A549 (cell line): ENCODE results near the gene ZNF605. TPM values are rescaled to one million over a fixed set of nuclear protein-coding genes. Genes with fewer than 3 reads are reported as not detected.

Source experiments
- ATAC-seq, 2 experiments: fragments of 200-7000 bp in 1 of 2; fragments of >200 bp in 1 of 2; cut with Nextera tagmentation in 1 of 2; cut with Tn5 transposase in 1 of 2; 3 replicates each; pipeline versions ENCODE4 v1.8.0 to v1.9.1; 2018 to 2020; ENCODE audit warnings: mild to moderate bottlenecking in 1 of 2, moderate library complexity in 1 of 2
- CTCF ChIA-PET: fragments of 300-600 bp; sonication (Branson Sonifier 250); formaldehyde crosslinking; extraction: SDS; loops from one replicate; lab custom pipeline; 2021; ENCODE audit warnings: antibody characterized with exemption, inconsistent platforms; lab: Yijun Ruan, JAX
- POLR2A ChIA-PET: fragments of 350-600 bp; formaldehyde crosslinking; extraction: SDS; loops from one replicate; lab custom pipeline; 2021; ENCODE audit warnings: antibody characterized with exemption, inconsistent platforms; lab: Yijun Ruan, JAX
- DNase-seq, 2 experiments: peaks; one replicate each; pipeline versions ENCODE4 v3.0.0 to v3.0.0-alpha.2; 2011 to 2016; ENCODE audit warnings: low read depth in 1 of 2, low spot score in 1 of 2
- FAIRE-seq: peaks from 2 replicates; lab custom pipeline; 2011; peaks lifted over from hg19 to GRCh38; lab: Jason Lieb, UNC
- H3K27ac ChIP-seq, 2 experiments: fragments of >200 bp; sonication (Bioruptor Twin); formaldehyde crosslinking; 3 replicates each; pipeline ENCODE4 v1.5.1; 2016 to 2017
- H3K4me1 ChIP-seq: fragments of >200 bp; sonication (Bioruptor Twin); formaldehyde crosslinking; 3 replicates; pipeline ENCODE4 v1.6.1; 2016
- H3K4me2 ChIP-seq: fragments of >200 bp; sonication (Bioruptor Twin); formaldehyde crosslinking; 3 replicates; pipeline ENCODE4 v1.6.1; 2016
- H3K4me3 ChIP-seq: fragments of >200 bp; sonication (Bioruptor Twin); formaldehyde crosslinking; 3 replicates; pipeline ENCODE4 v1.5.1; 2016
- H3K9me3 ChIP-seq: fragments of >200 bp; sonication (Bioruptor Twin); formaldehyde crosslinking; 3 replicates; pipeline ENCODE4 v1.6.1; 2016
- CBX2 ChIP-seq: fragments of 200-600 bp; sonication (generic); IDR thresholded peaks from 2 replicates; pipeline ENCODE4 v1.6.1; 2016; ENCODE audit warnings: low read depth, mild to moderate bottlenecking, borderline replicate concordance
- CEBPB ChIP-seq, 2 experiments: fragments of >200 bp in 1 of 2; sonication (Bioruptor Twin) in 1 of 2; formaldehyde crosslinking in 1 of 2; IDR thresholded peaks; 2 replicates each; pipeline ENCODE4 v1.6.1; 2012 to 2016
- CHD4 ChIP-seq: fragments of 200-600 bp; sonication (generic); IDR thresholded peaks from 2 replicates; pipeline ENCODE4 v1.6.1; 2016; ENCODE audit warnings: antibody characterized with exemption, mild to moderate bottlenecking, borderline replicate concordance
- E2F6 ChIP-seq: IDR thresholded peaks from 2 replicates; pipeline ENCODE4 v1.6.1; 2012; ENCODE audit warnings: low read depth, borderline replicate concordance
- EHF ChIP-seq: fragments of 250-450 bp; sonication (Bioruptor Pico); IDR thresholded peaks from 2 replicates; pipeline ENCODE4 v1.5.0; 2020; ENCODE audit warnings: mild to moderate bottlenecking
- ELK1 ChIP-seq: fragments of 150-350 bp; IDR thresholded peaks from 2 replicates; pipeline ENCODE4 v1.6.1; 2014; ENCODE audit warnings: low read depth, mild to moderate bottlenecking, low read length
- FOSB ChIP-seq: fragments of 250-450 bp; sonication (Bioruptor Pico); IDR thresholded peaks from 2 replicates; pipeline ENCODE4 v1.5.0; 2020; ENCODE audit warnings: mild to moderate bottlenecking, moderate library complexity
- FOSL2 ChIP-seq, 2 experiments: fragments of 450-650 bp in 1 of 2; fragments of >200 bp in 1 of 2; sonication (Bioruptor Twin) in 1 of 2; formaldehyde crosslinking; IDR thresholded peaks; 2 replicates each; pipeline versions ENCODE4 v1.5.0 to v1.6.1; 2016 to 2020; ENCODE audit warnings: mild to moderate bottlenecking in 1 of 2, moderate library complexity in 1 of 2
- FOXS1 ChIP-seq: fragments of 250-450 bp; sonication (Bioruptor Pico); IDR thresholded peaks from 2 replicates; pipeline ENCODE4 v1.5.0; 2020; ENCODE audit warnings: mild to moderate bottlenecking, moderate library complexity
- GATA3 ChIP-seq: IDR thresholded peaks from 2 replicates; pipeline ENCODE4 v1.6.1; 2012; ENCODE audit warnings: borderline replicate concordance
- HMGXB4 ChIP-seq: fragments of 250-450 bp; sonication (Bioruptor Pico); IDR thresholded peaks from 2 replicates; pipeline ENCODE4 v1.5.0; 2021; ENCODE audit warnings: mild to moderate bottlenecking, moderate library complexity, borderline replicate concordance
- HOXA7 ChIP-seq: fragments of 250-450 bp; sonication (Bioruptor Pico); IDR thresholded peaks from 2 replicates; pipeline ENCODE4 v1.5.0; 2020; ENCODE audit warnings: mild to moderate bottlenecking, moderate library complexity
- JUNB ChIP-seq: fragments of >200 bp; sonication (Bioruptor Twin); formaldehyde crosslinking; IDR thresholded peaks from 2 replicates; pipeline ENCODE4 v1.6.1; 2016
- KDM5A ChIP-seq: fragments of 200-600 bp; sonication (generic); IDR thresholded peaks from 2 replicates; pipeline ENCODE4 v1.6.1; 2016; ENCODE audit warnings: antibody characterized with exemption, mild to moderate bottlenecking
- MAX ChIP-seq: IDR thresholded peaks from 2 replicates; pipeline ENCODE4 v1.6.1; 2012
- MYC ChIP-seq: IDR thresholded peaks from 2 replicates; pipeline ENCODE4 v1.6.1; 2012; ENCODE audit warnings: mild to moderate bottlenecking, inconsistent platforms, low read length, improper control_type of control experiment, borderline replicate concordance
- NFE2L2 ChIP-seq: fragments of 150-350 bp; conservative IDR thresholded peaks from 2 replicates; pipeline ENCODE4 v1.6.1; 2014; ENCODE audit warnings: low read length
- PHF8 ChIP-seq: fragments of 200-600 bp; sonication (generic); IDR thresholded peaks from 2 replicates; pipeline ENCODE4 v1.6.1; 2016; ENCODE audit warnings: low read depth, mild to moderate bottlenecking, antibody characterized with exemption, moderate library complexity, borderline replicate concordance
- RAD21 ChIP-seq, 2 experiments: fragments of >200 bp in 1 of 2; sonication (Bioruptor Twin) in 1 of 2; formaldehyde crosslinking in 1 of 2; IDR thresholded peaks in 1 of 2; conservative IDR thresholded peaks in 1 of 2; 2 replicates in 1 of 2; 3 replicates in 1 of 2; pipeline ENCODE4 v1.6.1; 2012 to 2018; ENCODE audit warnings: inconsistent platforms in 1 of 2
- RARB ChIP-seq: fragments of 250-450 bp; sonication (Bioruptor Pico); IDR thresholded peaks from 2 replicates; pipeline ENCODE4 v1.8.0; 2021; ENCODE audit warnings: mild to moderate bottlenecking, moderate library complexity
- REST ChIP-seq: fragments of 200-600 bp; sonication (generic); IDR thresholded peaks from 2 replicates; pipeline ENCODE4 v1.6.1; 2016; ENCODE audit warnings: antibody characterized with exemption, mild to moderate bottlenecking, moderate library complexity
- SREBF2 ChIP-seq: fragments of 450-650 bp; IDR thresholded peaks from 2 replicates; pipeline ENCODE4 v1.6.1; 2014; ENCODE audit warnings: mild to moderate bottlenecking, moderate library complexity
- ZC3H11A ChIP-seq: fragments of 450-650 bp; IDR thresholded peaks from 2 replicates; pipeline ENCODE4 v1.6.1; 2014; ENCODE audit warnings: antibody characterized with exemption, mild to moderate bottlenecking
- ZFP36 ChIP-seq: fragments of 450-650 bp; IDR thresholded peaks from 2 replicates; pipeline ENCODE4 v1.6.1; 2014; ENCODE audit warnings: borderline replicate concordance; ENCODE audit not compliant: partially characterized antibody
- ZNF302 ChIP-seq: fragments of 250-450 bp; sonication (Bioruptor Pico); IDR thresholded peaks from 2 replicates; pipeline ENCODE4 v1.9.0; 2021; ENCODE audit warnings: inconsistent platforms, mild to moderate bottlenecking, moderate library complexity
- WGBS: methylation state at CpG from one replicate; pipeline ENCODE4 v1.1.6; 2017; ENCODE audit errors: missing lambda C conversion rate; 5-methylcytosine and 5-hydroxymethylcytosine counted together
- polyA plus RNA-seq, 4 experiments: library from polyadenylated mRNA; depleted of rRNA in 3 of 4; stranded (reverse); fragments of >200 nt; fragmentation: RNase III in 1 of 4; extraction: RNeasy Plus Mini Kit Qiagen cat#74134 plus additional on column Dnase treatment in 1 of 4; gene quantifications; 2 replicates in 3 of 4; 3 replicates in 1 of 4; pipeline ENCODE4 v1.2.3, GENCODE V29; 2011 to 2017

ZNF605 gene
- polyA plus RNA-seq, 2 of the 4 experiments (the other 2 are of a cell fraction), result 5.6 to 18.2 TPM

GRCh38 chr12:132922676-132923075 is 33.4 kb downstream of the ZNF605 start (continued):
- TF ChIP-seq REST (no peak), HOXA7 (no peak), NFE2L2 (no peak)

GRCh38 chr12:132921685-132922084 is 34.4 kb downstream of the ZNF605 start:
- no peak for FAIRE-seq
- no peak for DNase-seq
- peaks cover 96% of the 10 kb centered on the region for H3K9me3 ChIP-seq
- POLR2A ChIA-PET, result no interaction called here
- no peaks in the 10 kb centered on the region for H3K4me1 ChIP-seq
- TF ChIP-seq CHD4, result no peak
- no peak for TF ChIP-seq KDM5A
- TF ChIP-seq ZFP36, result no peak
- no peak for TF ChIP-seq ELK1
- TF ChIP-seq MYC, result no peak
- no peak for TF ChIP-seq FOSL2 (IDR thresholded peaks at IDR 0.05)
- no peak for TF ChIP-seq FOSL2 (CRISPR knock-in tag; IDR thresholded peaks at IDR 0.05)
- TF ChIP-seq EHF (CRISPR knock-in tag), result no peak
- TF ChIP-seq JUNB, result no peak
- TF ChIP-seq E2F6, result no peak
- no peak for TF ChIP-seq SREBF2
- TF ChIP-seq HMGXB4 (CRISPR knock-in tag), result no peak
- no peak for TF ChIP-seq GATA3
- no peak for TF ChIP-seq FOSB (CRISPR knock-in tag)
- no peak for TF ChIP-seq CEBPB (IDR thresholded peaks at IDR 0.05)
- no peak for TF ChIP-seq CBX2
- no peak overlapping the region for H3K4me2 ChIP-seq
- no peak for ATAC-seq
- CTCF ChIA-PET, result no interaction called here
- H3K4me3 ChIP-seq, result no peak overlapping the region
- WGBS, result 85% methylated on average over 9 of the region's 9 CpGs
- H3K27ac ChIP-seq, result no peak overlapping the region

- CTCF ChIA-PET, result no interaction called here
Observed at GRCh38 chr12:132918680-132919079, 37.4 kb downstream of the ZNF605 start.

More at GRCh38 chr12:132918680-132919079, 37.4 kb downstream of the ZNF605 start:
- TF ChIP-seq ZNF302 (CRISPR knock-in tag) (no peak), FOSB (CRISPR knock-in tag) (no peak), HOXA7 (no peak), FOXS1 (CRISPR knock-in tag) (no peak), MAX (no peak), PHF8 (no peak), ZC3H11A (no peak), RARB (CRISPR knock-in tag) (no peak), RAD21 (conservative IDR thresholded peaks at IDR 0.05 in 1 of 2, IDR thresholded peaks at IDR 0.05 in 1 of 2) (no peak)
- H3K4me1 ChIP-seq, result no peaks in the 10 kb centered on the region
- WGBS, result 78% methylated on average over 6 of the region's 6 CpGs
- H3K27ac ChIP-seq, result no peak overlapping the region
- no peak overlapping the region for H3K4me2 ChIP-seq
- POLR2A ChIA-PET, result no interaction called here
- no peak for FAIRE-seq
- DNase-seq, result no peak
- no peak for ATAC-seq
- no peak overlapping the region for H3K4me3 ChIP-seq
- peaks cover 94% of the 10 kb centered on the region for H3K9me3 ChIP-seq
